K562 (cell line): ENCODE measurements around the gene CCND3. TPM values are rescaled to one million over a fixed set of nuclear protein-coding genes. Genes with fewer than 3 reads are reported as not detected.

Experiments
- ARID3A ChIP-seq: IDR thresholded peaks from 2 replicates; pipeline ENCODE4 v1.6.1; 2012; ENCODE audit warnings: low read depth, low read length, improper control_type of control experiment, borderline replicate concordance
- BHLHE40 ChIP-seq: IDR thresholded peaks from 2 replicates; pipeline ENCODE4 v1.6.1; 2011; ENCODE audit warnings: low read length, improper control_type of control experiment
- CBX3 ChIP-seq, 2 experiments: IDR thresholded peaks; 1 replicate in 1 of 2; 2 replicates in 1 of 2; pipeline ENCODE4 v1.6.1; 2012; ENCODE audit warnings: inconsistent platforms in 2 of 2, low read length in 2 of 2, borderline replicate concordance in 1 of 2, control low read depth in 1 of 2
- EP400 ChIP-seq: fragments of 450-650 bp; IDR thresholded peaks from 2 replicates; pipeline ENCODE4 v1.6.1; 2017; ENCODE audit warnings: antibody characterized with exemption, mild to moderate bottlenecking, moderate library complexity
- ETV5 ChIP-seq: sonication (generic); formaldehyde crosslinking; IDR thresholded peaks from 2 replicates; pipeline ENCODE4 v1.4.0; 2020; ENCODE audit warnings: low read depth, mild to moderate bottlenecking, missing genetic modification reagents
- GMEB1 ChIP-seq: fragments of 250-450 bp; sonication (Bioruptor Pico); IDR thresholded peaks from 2 replicates; pipeline ENCODE4 v1.4.0; 2020; ENCODE audit warnings: mild to moderate bottlenecking
- L3MBTL2 ChIP-seq: fragments of 450-650 bp; IDR thresholded peaks from 2 replicates; pipeline ENCODE4 v1.6.1; 2016; ENCODE audit warnings: mild to moderate bottlenecking, moderate library complexity
- MAFK ChIP-seq: IDR thresholded peaks from 2 replicates; pipeline ENCODE4 v1.6.1; 2011; ENCODE audit warnings: low read length, improper control_type of control experiment
- PKNOX1 ChIP-seq: fragments of 450-650 bp; IDR thresholded peaks from 2 replicates; pipeline ENCODE4 v1.6.1; 2016
- POLR2H ChIP-seq: IDR thresholded peaks from 2 replicates; pipeline ENCODE4 v1.6.1; 2016; ENCODE audit warnings: missing genetic modification characterization, low read depth, mild to moderate bottlenecking, control low read depth, missing compliant biosample characterization, moderate library complexity
- RB1 ChIP-seq: fragments of 450-650 bp; IDR thresholded peaks from 2 replicates; pipeline ENCODE4 v1.6.1; 2017; ENCODE audit warnings: low read depth, mild to moderate bottlenecking
- RCOR1 ChIP-seq, 2 experiments: IDR thresholded peaks; 2 replicates each; pipeline ENCODE4 v1.6.1; 2012; ENCODE audit warnings: low read depth in 2 of 2, low read length in 2 of 2, borderline replicate concordance in 1 of 2, improper control_type of control experiment in 1 of 2
- SMC3 ChIP-seq: conservative IDR thresholded peaks from 2 replicates; pipeline ENCODE4 v1.6.1; 2011; ENCODE audit warnings: low read depth, low read length, improper control_type of control experiment; ENCODE audit not compliant: insufficient read depth
- THRB ChIP-seq: fragments of 450-650 bp; formaldehyde crosslinking; conservative IDR thresholded peaks from 2 replicates; pipeline ENCODE4 v1.4.0; 2022; ENCODE audit warnings: mild to moderate bottlenecking, missing genetic modification characterization
- ZEB2 ChIP-seq: fragments of 450-650 bp; IDR thresholded peaks from 2 replicates; pipeline ENCODE4 v1.6.1; 2016
- ZFP1 ChIP-seq: fragments of 450-650 bp; formaldehyde crosslinking; IDR thresholded peaks from 2 replicates; pipeline ENCODE4 v1.4.0; 2020; ENCODE audit warnings: mild to moderate bottlenecking, mixed read lengths
- ZNF384 ChIP-seq: IDR thresholded peaks from 2 replicates; pipeline ENCODE4 v1.6.1; 2012; ENCODE audit warnings: low read depth, low read length, improper control_type of control experiment
- ZNF764 ChIP-seq: fragments of 250-450 bp; sonication (Bioruptor Pico); IDR thresholded peaks from 2 replicates; pipeline ENCODE4 v1.4.0; 2020; ENCODE audit warnings: low read depth, mild to moderate bottlenecking, moderate library complexity
- polyA plus RNA-seq, 8 experiments: library from polyadenylated mRNA; depleted of rRNA in 4 of 8; stranded (reverse) in 5 of 8; unstranded in 3 of 8; fragments of >200 nt; fragmentation: Nextera tagmentation in 2 of 8; fragmentation: Illumina TruSeq in 1 of 8; extraction: Ambion mirVana in 2 of 8; extraction: Trizol in 1 of 8; gene quantifications; 2 replicates each; pipeline versions ENCODE4 v1.2.1 to v1.2.3, GENCODE V29; 2011 to 2014; ENCODE audit warnings: inconsistent platforms in 1 of 8, missing spikeins in 1 of 8
- total RNA-seq, 7 experiments: library from RNA; depleted of rRNA in 6 of 7; stranded (reverse); fragments of >200 nt in 6 of 7; fragmentation: Illumina TruSeq in 2 of 7; extraction: Trizol in 2 of 7; gene quantifications; 2 replicates each; pipeline versions ENCODE4 v1.2.1 to v1.2.3, GENCODE V29; 2011 to 2021; ENCODE audit warnings: low replicate concordance in 1 of 7

The CCND3 gene
- total and polyA plus RNA-seq, 9 of the 15 experiments (the other 6 are each of a cell fraction or from before 2014, with no cell fraction given), result 21.5 to 204 (median 97.4) TPM

GRCh38 chr6:41901882-41902519 lies 39.6 kb downstream of the CCND3 start (continued):
- TF ChIP-seq ARID3A (0 out of 2 replicates have a peak, but pooled peaks have one; percentile 27), ETV5 (CRISPR knock-in tag) (0 out of 2 replicates have a peak, but pooled peaks have one; percentile 49), ZNF384 (0 out of 2 replicates have a peak, but pooled peaks have one; percentile 18), ZFP1 (CRISPR knock-in tag) (no peak), L3MBTL2 (0 out of 2 replicates have a peak, but pooled peaks have one; percentile 23), RCOR1 (IDR thresholded peaks at IDR 0.05; ENCODE audit: borderline replicate concordance in 1 of 2, low read depth in 2 of 2, low read length in 2 of 2) (peak in 1 of 2 experiments; percentile 79; a peak in 1 of 4 replicates), CBX3 (IDR thresholded peaks at IDR 0.05; ENCODE audit: borderline replicate concordance in 1 of 2, low read length in 2 of 2) (no peak), ZEB2 (peak; percentile 41; the same call in 1 of the 2 replicates), PKNOX1 (peak; percentile 64), SMC3 (peak; percentile 87), ZNF764 (CRISPR knock-in tag) (peak; percentile 77; the same call in 1 of the 2 replicates), RB1 (0 out of 2 replicates have a peak, but pooled peaks have one; percentile 29), POLR2H (tag) (no peak), GMEB1 (CRISPR knock-in tag) (no peak), BHLHE40 (peak; percentile 23; the same call in 1 of the 2 replicates), EP400 (0 out of 2 replicates have a peak, but pooled peaks have one; percentile 22), THRB (CRISPR knock-in tag) (0 out of 2 replicates have a peak, but pooled peaks have one; percentile 45), MAFK (no peak)
